Keratinocyte (primary cell): ENCODE data around the gene GPNMB. TPM values are rescaled to one million over a fixed set of nuclear protein-coding genes. Genes with fewer than 3 reads are reported as not detected.
A peak's percentile ranks its signal among the peaks of the same experiment; 100 is the strongest.

Source experiments
- DNase-seq: peaks from one replicate; pipeline ENCODE4 v3.0.0-alpha.2; 2011; ENCODE audit warnings: low read depth, missing footprints, low spot score
- FAIRE-seq: peaks from 2 replicates; lab custom pipeline; 2011; peaks lifted over from hg19 to GRCh38; lab: Jason Lieb, UNC
- H2AFZ ChIP-seq: 2 replicates; pipeline ENCODE4 v1.6.0; 2012; ENCODE audit warnings: low read length, control low read depth, inconsistent platforms; ENCODE audit not compliant: control insufficient read depth
- H3K27ac ChIP-seq: 2 replicates; pipeline ENCODE4 v1.5.1; 2011; ENCODE audit warnings: low read length; ENCODE audit not compliant: control insufficient read depth, insufficient read depth
- H3K27me3 ChIP-seq: 3 replicates; pipeline ENCODE4 v1.6.0; 2011; ENCODE audit warnings: low read length; ENCODE audit not compliant: control insufficient read depth, insufficient read depth; ENCODE audit errors: extremely low read depth
- H3K36me3 ChIP-seq, 2 experiments: 2 replicates in 1 of 2; 3 replicates in 1 of 2; pipeline ENCODE4 v1.5.1; 2011; ENCODE audit warnings: low read length in 2 of 2, mild to moderate bottlenecking in 1 of 2; ENCODE audit not compliant: control insufficient read depth in 2 of 2, insufficient read depth in 2 of 2; ENCODE audit errors: extremely low read depth in 1 of 2
- H3K4me1 ChIP-seq: 3 replicates; pipeline ENCODE4 v1.5.1; 2011; ENCODE audit warnings: low read length; ENCODE audit not compliant: control insufficient read depth, insufficient read depth; ENCODE audit errors: extremely low read depth
- H3K4me2 ChIP-seq: 3 replicates; pipeline ENCODE4 v1.6.0; 2011; ENCODE audit warnings: low read depth, low read length; ENCODE audit not compliant: control insufficient read depth, insufficient read depth; ENCODE audit errors: extremely low read depth
- H3K4me3 ChIP-seq, 3 experiments: fragments of 200-600 bp in 1 of 3; sonication (generic) in 1 of 3; 2 replicates in 2 of 3; 3 replicates in 1 of 3; pipeline ENCODE4 v1.5.1; 2011 to 2016; ENCODE audit warnings: low read length in 3 of 3, mild to moderate bottlenecking in 3 of 3, control low read depth in 2 of 3, inconsistent platforms in 1 of 3, low read depth in 1 of 3, mixed read lengths in 1 of 3, mixed run types in 1 of 3, moderate library complexity in 1 of 3; ENCODE audit not compliant: control insufficient read depth in 2 of 3, insufficient read depth in 2 of 3; ENCODE audit errors: extremely low read depth in 1 of 3
- H3K79me2 ChIP-seq: 2 replicates; pipeline ENCODE4 v1.6.0; 2012; ENCODE audit warnings: low read length; ENCODE audit not compliant: control insufficient read depth, insufficient read depth
- H3K9ac ChIP-seq: 3 replicates; pipeline ENCODE4 v1.6.0; 2011; ENCODE audit warnings: low read length; ENCODE audit not compliant: control insufficient read depth, insufficient read depth; ENCODE audit errors: extremely low read depth
- H3K9me1 ChIP-seq: 3 replicates; pipeline ENCODE4 v1.6.0; 2011; ENCODE audit warnings: low read length; ENCODE audit not compliant: control insufficient read depth, insufficient read depth; ENCODE audit errors: extremely low read depth
- H3K9me3 ChIP-seq: 2 replicates; pipeline ENCODE4 v1.5.1; 2012; ENCODE audit warnings: low read depth, low read length; ENCODE audit not compliant: control insufficient read depth
- H4K20me1 ChIP-seq: 3 replicates; pipeline ENCODE4 v1.6.0; 2011; ENCODE audit warnings: low read length; ENCODE audit not compliant: control insufficient read depth, insufficient read depth; ENCODE audit errors: extremely low read depth
- EZH2 ChIP-seq: IDR thresholded peaks from one replicate; pipeline ENCODE4 v1.6.1; 2012; ENCODE audit warnings: inconsistent platforms, mild to moderate bottlenecking, low read length, moderate library complexity
- dilution Hi-C: fragments of 300-500 bp; cut with MboI; formaldehyde crosslinking; loops from one replicate; pipeline ENCODE4 v1.7.0; 2020; ENCODE audit warnings: low sequenced_read_pairs; ENCODE audit not compliant: extremely low pct_ligation_motif_present
- polyA plus RNA-seq, 5 experiments: library from polyadenylated mRNA; depleted of rRNA in 3 of 5; stranded (reverse) in 3 of 5; stranded (forward) in 1 of 5; unstranded in 1 of 5; fragments of >200 nt; gene quantifications; 1 replicate in 1 of 5; 2 replicates in 3 of 5; 3 replicates in 1 of 5; pipeline versions ENCODE4 v1.2.1 to v1.2.3, GENCODE V29; 2011 to 2012; ENCODE audit warnings: missing spikeins in 2 of 5, low read depth in 1 of 5, low replicate concordance in 1 of 5
- TF ChIP-seq, protein P1 (sequence below), 3 experiments: IDR thresholded peaks in 1 of 3; conservative IDR thresholded peaks in 1 of 3; optimal IDR thresholded peaks in 1 of 3; 2 replicates in 2 of 3; 3 replicates in 1 of 3; pipeline versions ENCODE3 to v1.5.1; 2011; ENCODE audit warnings: low read length in 3 of 3, mild to moderate bottlenecking in 3 of 3, moderate library complexity in 2 of 3, control low read depth in 1 of 3, inconsistent platforms in 1 of 3; ENCODE audit not compliant: insufficient read depth in 2 of 3; ENCODE audit errors: extremely low read depth in 1 of 3

GPNMB gene
- polyA plus RNA-seq, 1 donor (not counting 4 experiments of a cell fraction or from before 2014, with no cell fraction given) = 142 TPM

DNA sequence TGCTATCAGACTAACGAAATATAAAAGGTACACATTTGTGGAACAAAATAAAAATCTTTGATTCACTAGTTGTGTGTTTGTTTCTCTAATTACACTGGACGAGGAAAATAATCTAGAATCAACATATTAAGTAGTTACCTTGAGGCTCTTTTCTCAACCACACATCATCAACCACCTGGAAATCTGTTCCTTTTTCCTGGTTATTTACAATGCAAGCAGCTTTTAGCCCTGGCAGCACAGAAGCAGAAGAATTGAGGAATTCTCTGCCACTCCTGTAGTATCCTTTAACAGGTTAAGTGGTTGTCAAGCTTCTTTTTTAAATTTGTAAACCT, 41.0 kb upstream of the GPNMB start:
- no peaks in the 10 kb centered on the region for H3K27me3 ChIP-seq
- H3K36me3 ChIP-seq = peaks cover 0 to under 1% of the 10 kb centered on the region in 2 experiments
- H3K27ac ChIP-seq = no peak overlapping the region
- no peak for TF ChIP-seq EZH2
- TF ChIP-seq, protein P1, sequence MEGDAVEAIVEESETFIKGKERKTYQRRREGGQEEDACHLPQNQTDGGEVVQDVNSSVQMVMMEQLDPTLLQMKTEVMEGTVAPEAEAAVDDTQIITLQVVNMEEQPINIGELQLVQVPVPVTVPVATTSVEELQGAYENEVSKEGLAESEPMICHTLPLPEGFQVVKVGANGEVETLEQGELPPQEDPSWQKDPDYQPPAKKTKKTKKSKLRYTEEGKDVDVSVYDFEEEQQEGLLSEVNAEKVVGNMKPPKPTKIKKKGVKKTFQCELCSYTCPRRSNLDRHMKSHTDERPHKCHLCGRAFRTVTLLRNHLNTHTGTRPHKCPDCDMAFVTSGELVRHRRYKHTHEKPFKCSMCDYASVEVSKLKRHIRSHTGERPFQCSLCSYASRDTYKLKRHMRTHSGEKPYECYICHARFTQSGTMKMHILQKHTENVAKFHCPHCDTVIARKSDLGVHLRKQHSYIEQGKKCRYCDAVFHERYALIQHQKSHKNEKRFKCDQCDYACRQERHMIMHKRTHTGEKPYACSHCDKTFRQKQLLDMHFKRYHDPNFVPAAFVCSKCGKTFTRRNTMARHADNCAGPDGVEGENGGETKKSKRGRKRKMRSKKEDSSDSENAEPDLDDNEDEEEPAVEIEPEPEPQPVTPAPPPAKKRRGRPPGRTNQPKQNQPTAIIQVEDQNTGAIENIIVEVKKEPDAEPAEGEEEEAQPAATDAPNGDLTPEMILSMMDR (optimal IDR thresholded peaks at IDR 0.05 in 1 of 3, IDR thresholded peaks at IDR 0.05 in 1 of 3, conservative IDR thresholded peaks at IDR 0.05 in 1 of 3; ENCODE audit: extremely low read depth in 1 of 3, insufficient read depth in 2 of 3, low read length in 3 of 3) = no peak
- no peaks in the 10 kb centered on the region for H4K20me1 ChIP-seq
- no peak overlapping the region for H3K9ac ChIP-seq
- H3K4me2 ChIP-seq = peak overlapping the region; percentile 58
- H3K4me1 ChIP-seq = peaks cover 16% of the 10 kb centered on the region
- dilution Hi-C loops = no loop called here
- no peaks in the 10 kb centered on the region for H3K9me1 ChIP-seq
- H3K79me2 ChIP-seq = no peaks in the 10 kb centered on the region
- FAIRE-seq = no peak
- H3K9me3 ChIP-seq = no peaks in the 10 kb centered on the region
- peak overlapping the region; percentile 82 for H2AFZ ChIP-seq
- DNase-seq = no peak
- H3K4me3 ChIP-seq = peak overlapping the region in 1 of 3 experiments; percentile 34

DNA sequence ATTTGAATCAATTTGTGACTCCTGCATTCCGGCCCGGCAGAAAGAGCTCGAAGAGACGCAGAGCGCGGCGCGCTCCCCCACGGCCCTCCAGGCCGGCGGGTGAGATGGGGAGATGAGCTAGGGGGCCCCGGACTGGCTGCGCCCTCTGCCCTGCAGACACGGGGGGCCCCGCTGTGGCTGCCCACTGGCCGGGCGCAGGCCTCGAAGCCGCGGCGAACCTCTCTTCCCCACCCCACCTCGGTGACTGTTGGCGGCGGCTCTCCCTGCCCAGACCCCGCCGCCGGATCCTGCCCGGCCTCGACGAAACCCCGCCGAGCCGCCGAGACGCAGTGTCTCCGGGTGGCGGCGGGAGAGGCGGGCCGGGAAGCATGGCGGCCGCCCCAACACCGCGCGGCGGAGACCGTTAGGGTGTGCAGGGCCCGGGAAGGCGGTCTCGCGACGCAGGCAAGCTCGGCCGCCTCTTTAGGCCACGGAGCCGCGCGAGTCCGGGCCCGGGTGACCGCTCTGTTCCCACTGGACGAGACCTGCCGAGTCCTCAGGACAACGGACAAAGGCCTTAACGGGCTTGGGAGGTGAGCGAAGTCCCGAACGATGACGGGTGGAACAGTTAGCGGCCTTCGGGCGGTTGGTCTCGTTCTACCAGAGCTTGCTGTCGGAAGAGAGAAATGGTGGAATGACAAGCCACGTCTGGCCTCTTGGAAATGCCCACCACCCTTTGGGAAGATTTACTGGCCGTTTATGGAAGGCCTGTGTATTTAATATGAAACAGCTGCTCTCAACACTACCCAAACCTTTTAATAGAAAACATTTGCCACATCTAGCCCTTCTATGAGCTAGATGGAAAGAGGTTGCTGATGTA, 40.4 kb upstream of the GPNMB start:
- peak overlapping the region; percentile 82 for H2AFZ ChIP-seq
- H3K4me1 ChIP-seq = peaks cover 16% of the 10 kb centered on the region
- no peak overlapping the region for H3K9ac ChIP-seq
- no peaks in the 10 kb centered on the region for H3K79me2 ChIP-seq
- no peaks in the 10 kb centered on the region for H3K36me3 ChIP-seq
- no peak for FAIRE-seq
- H3K4me2 ChIP-seq = peak overlapping the region; percentile 58
- no peak for DNase-seq
- H3K27me3 ChIP-seq = no peaks in the 10 kb centered on the region
- peak overlapping the region in 1 of 3 experiments; percentile 41 for H3K4me3 ChIP-seq
- H3K27ac ChIP-seq = no peak overlapping the region
- dilution Hi-C loops = no loop called here
- TF ChIP-seq EZH2 = peak; percentile 41
- TF ChIP-seq, protein P1 (optimal IDR thresholded peaks at IDR 0.05 in 1 of 3, IDR thresholded peaks at IDR 0.05 in 1 of 3, conservative IDR thresholded peaks at IDR 0.05 in 1 of 3; ENCODE audit: extremely low read depth in 1 of 3, insufficient read depth in 2 of 3, low read length in 3 of 3) = no peak
- H4K20me1 ChIP-seq = no peaks in the 10 kb centered on the region
- no peaks in the 10 kb centered on the region for H3K9me3 ChIP-seq
- no peaks in the 10 kb centered on the region for H3K9me1 ChIP-seq
